Measurements from ENCODE around the gene TAS2R7. TPM values are rescaled to one million over a fixed set of nuclear protein-coding genes. Genes with fewer than 3 reads are reported as not detected.

TAS2R7 gene
- total RNA-seq, 1 experiment from 2014 or later: not detected

DNA sequence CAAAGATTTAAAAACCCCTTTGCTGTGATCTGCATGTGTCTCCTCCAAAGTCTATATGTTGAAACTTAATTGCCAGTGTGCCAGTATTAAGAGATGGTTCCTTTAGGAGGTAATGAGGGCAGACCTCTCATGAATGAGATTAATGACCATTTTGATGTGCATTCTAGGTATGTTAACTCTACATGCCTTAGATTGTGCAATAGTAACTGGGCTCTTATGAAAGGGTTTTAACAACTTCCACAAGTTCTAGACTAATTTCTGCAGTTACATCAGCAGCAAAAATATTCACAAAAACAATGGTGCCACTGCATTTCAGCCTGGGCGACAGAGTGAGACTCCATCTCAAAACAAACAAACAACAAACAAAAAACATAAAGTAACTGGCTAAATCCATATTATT, 27.6 kb upstream of the TAS2R7 start:
- TF ChIP-seq, protein P1, sequence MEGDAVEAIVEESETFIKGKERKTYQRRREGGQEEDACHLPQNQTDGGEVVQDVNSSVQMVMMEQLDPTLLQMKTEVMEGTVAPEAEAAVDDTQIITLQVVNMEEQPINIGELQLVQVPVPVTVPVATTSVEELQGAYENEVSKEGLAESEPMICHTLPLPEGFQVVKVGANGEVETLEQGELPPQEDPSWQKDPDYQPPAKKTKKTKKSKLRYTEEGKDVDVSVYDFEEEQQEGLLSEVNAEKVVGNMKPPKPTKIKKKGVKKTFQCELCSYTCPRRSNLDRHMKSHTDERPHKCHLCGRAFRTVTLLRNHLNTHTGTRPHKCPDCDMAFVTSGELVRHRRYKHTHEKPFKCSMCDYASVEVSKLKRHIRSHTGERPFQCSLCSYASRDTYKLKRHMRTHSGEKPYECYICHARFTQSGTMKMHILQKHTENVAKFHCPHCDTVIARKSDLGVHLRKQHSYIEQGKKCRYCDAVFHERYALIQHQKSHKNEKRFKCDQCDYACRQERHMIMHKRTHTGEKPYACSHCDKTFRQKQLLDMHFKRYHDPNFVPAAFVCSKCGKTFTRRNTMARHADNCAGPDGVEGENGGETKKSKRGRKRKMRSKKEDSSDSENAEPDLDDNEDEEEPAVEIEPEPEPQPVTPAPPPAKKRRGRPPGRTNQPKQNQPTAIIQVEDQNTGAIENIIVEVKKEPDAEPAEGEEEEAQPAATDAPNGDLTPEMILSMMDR (conservative IDR thresholded peaks at IDR 0.05; ENCODE audit: low read depth, low read length): no peak
- no peak for TF ChIP-seq EZH2 (IDR thresholded peaks at IDR 0.05; ENCODE audit: low read length, unreplicated experiment)
- H3K9me3 ChIP-seq (ENCODE audit: low read length): no peaks in the 10 kb centered on the region
- POLR2A ChIA-PET (ENCODE audit: unreplicated experiment): no interaction called here
- H3K4me2 ChIP-seq (ENCODE audit: low read length): no peak overlapping the region
- H3K9me2 ChIP-seq (replicated peaks; ENCODE audit: low read length): no peaks in the 10 kb centered on the region
- H4K20me1 ChIP-seq (ENCODE audit: low read length): no peaks in the 10 kb centered on the region
- DNase-seq (no peak), ATAC-seq (no peak)
- no peak overlapping the region for H2AFZ ChIP-seq (ENCODE audit: low read length)
- no peak overlapping the region for H3K9ac ChIP-seq (ENCODE audit: low read length)
- CTCF ChIA-PET: no interaction called here
- H3K4me1 ChIP-seq (ENCODE audit: insufficient read depth, low read length): no peaks in the 10 kb centered on the region
- no TSS peak for BruUV-seq (replicated peaks)
- no peaks in the 10 kb centered on the region for H3K79me2 ChIP-seq (ENCODE audit: low read length)
- no peak overlapping the region for H3K4me3 ChIP-seq (ENCODE audit: low read length)
- no peak overlapping the region for H3K27ac ChIP-seq (ENCODE audit: low read length)
- no peaks in the 10 kb centered on the region for H3F3A ChIP-seq (ENCODE audit: low read length, unreplicated experiment)
- H3K36me3 ChIP-seq (ENCODE audit: low read depth, low read length): no peaks in the 10 kb centered on the region
- intact Hi-C loops (cut with micrococcal nuclease): no loop called here
- H3K27me3 ChIP-seq (ENCODE audit: low read length): no peaks in the 10 kb centered on the region

DNA sequence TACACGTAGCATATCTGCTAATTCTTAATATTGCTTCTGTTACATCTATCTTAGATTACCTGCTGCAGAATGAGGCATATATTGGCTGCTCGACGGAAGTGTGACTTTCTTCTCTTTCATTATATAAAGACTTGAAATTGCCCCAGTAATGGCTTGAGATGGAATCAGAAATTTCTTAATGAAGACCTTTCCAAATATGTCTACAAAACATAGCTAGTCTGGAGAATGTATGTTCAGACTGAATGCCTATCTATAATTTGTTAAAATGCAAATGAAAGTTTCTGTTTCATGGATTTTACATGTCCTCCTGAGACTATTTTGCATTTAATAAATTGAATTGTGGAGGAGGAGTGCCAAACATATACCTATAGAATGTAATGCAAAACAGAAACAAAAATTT, 23.8 kb upstream of the TAS2R7 start, which contains the start of gene TAS2R10:
Gene TAS2R10, minus strand, starts transcription at position 101 of the 400 bp plus-strand sequence. Its CDS starts 89 bp downstream, at position 12.
- Histone ChIP-seq H3K27ac (ENCODE audit: low read length) (no peak within 1 kb of the TSS), H3K27me3 (ENCODE audit: low read length) (no peaks in the 10 kb centered on the region), H3K4me1 (ENCODE audit: insufficient read depth, low read length) (no peaks in the 10 kb centered on the region), H3K4me2 (ENCODE audit: low read length) (no peak within 1 kb of the TSS), H3K79me2 (ENCODE audit: low read length) (no peaks in the 10 kb centered on the region), H3K9me2 (replicated peaks; ENCODE audit: low read length) (no peaks in the 10 kb centered on the region), H3K9me3 (ENCODE audit: low read length) (no peaks in the 10 kb centered on the region), H3K9ac (ENCODE audit: low read length) (no peak within 1 kb of the TSS), H4K20me1 (ENCODE audit: low read length) (no peaks in the 10 kb centered on the region), H3K4me3 (ENCODE audit: low read length) (no peak within 1 kb of the TSS), H2AFZ (ENCODE audit: low read length) (no peak within 1 kb of the TSS), H3K36me3 (ENCODE audit: low read depth, low read length) (no peaks in the 10 kb centered on the region), H3F3A (ENCODE audit: low read length, unreplicated experiment) (no peaks in the 10 kb centered on the region)
- BruUV-seq (replicated peaks): no TSS peak
- DNase-seq (no peak), ATAC-seq (no peak)
- POLR2A ChIA-PET (ENCODE audit: unreplicated experiment): no interaction called here
- intact Hi-C loops (cut with micrococcal nuclease): no loop called here
- TF ChIP-seq EZH2phosphoT487 (IDR thresholded peaks at IDR 0.05; ENCODE audit: borderline replicate concordance, low read length) (no peak), EZH2 (IDR thresholded peaks at IDR 0.05; ENCODE audit: low read length, unreplicated experiment) (no peak)
- TF ChIP-seq, protein P1 (conservative IDR thresholded peaks at IDR 0.05; ENCODE audit: low read depth, low read length): no peak
- CTCF ChIA-PET: no interaction called here

DNA sequence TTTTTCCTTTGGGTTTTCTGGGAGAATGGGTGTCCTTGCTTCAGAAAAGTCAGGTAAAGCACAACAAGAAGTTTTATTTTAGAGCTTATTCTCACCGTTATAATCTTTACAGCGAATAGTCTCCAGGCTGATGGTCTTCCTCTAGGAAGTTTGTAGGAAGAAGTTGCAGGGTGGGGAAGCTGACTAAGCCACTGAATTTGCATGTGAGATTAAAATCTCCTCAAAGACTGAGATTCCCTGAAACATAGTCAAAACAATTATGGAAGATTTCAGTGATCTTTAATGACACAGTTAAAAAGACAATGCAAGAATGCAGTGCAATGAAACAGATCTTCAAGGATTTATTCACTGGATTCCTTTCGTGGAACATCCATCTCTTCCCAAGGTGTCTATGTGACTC, 22.5 kb upstream of the TAS2R7 start:
- Histone ChIP-seq H2AFZ (ENCODE audit: low read length) (no peak overlapping the region), H3K79me2 (ENCODE audit: low read length) (no peaks in the 10 kb centered on the region), H4K20me1 (ENCODE audit: low read length) (no peaks in the 10 kb centered on the region), H3F3A (ENCODE audit: low read length, unreplicated experiment) (no peaks in the 10 kb centered on the region), H3K27me3 (ENCODE audit: low read length) (no peaks in the 10 kb centered on the region), H3K9ac (ENCODE audit: low read length) (no peak overlapping the region), H3K36me3 (ENCODE audit: low read depth, low read length) (no peaks in the 10 kb centered on the region), H3K27ac (ENCODE audit: low read length) (no peak overlapping the region), H3K9me3 (ENCODE audit: low read length) (no peaks in the 10 kb centered on the region), H3K4me2 (ENCODE audit: low read length) (no peak overlapping the region), H3K4me3 (ENCODE audit: low read length) (no peak overlapping the region), H3K9me2 (replicated peaks; ENCODE audit: low read length) (no peaks in the 10 kb centered on the region), H3K4me1 (ENCODE audit: insufficient read depth, low read length) (no peaks in the 10 kb centered on the region)
- ChIA-PET CTCF (no interaction called here), POLR2A (ENCODE audit: unreplicated experiment) (no interaction called here)
- DNase-seq (no peak), ATAC-seq (no peak)
- BruUV-seq (replicated peaks): no TSS peak
- TF ChIP-seq, protein P1 (conservative IDR thresholded peaks at IDR 0.05; ENCODE audit: low read depth, low read length): no peak
- TF ChIP-seq EZH2 (IDR thresholded peaks at IDR 0.05; ENCODE audit: low read length, unreplicated experiment) (no peak), EZH2phosphoT487 (IDR thresholded peaks at IDR 0.05; ENCODE audit: borderline replicate concordance, low read length) (no peak)
- intact Hi-C loops (cut with micrococcal nuclease): no loop called here
